ENCODE measurements around the gene POLR3H.

GRCh38 chr22:41512421-41513194, 31.7 kb downstream of the POLR3H start:
- TF ChIP-seq, protein P1, sequence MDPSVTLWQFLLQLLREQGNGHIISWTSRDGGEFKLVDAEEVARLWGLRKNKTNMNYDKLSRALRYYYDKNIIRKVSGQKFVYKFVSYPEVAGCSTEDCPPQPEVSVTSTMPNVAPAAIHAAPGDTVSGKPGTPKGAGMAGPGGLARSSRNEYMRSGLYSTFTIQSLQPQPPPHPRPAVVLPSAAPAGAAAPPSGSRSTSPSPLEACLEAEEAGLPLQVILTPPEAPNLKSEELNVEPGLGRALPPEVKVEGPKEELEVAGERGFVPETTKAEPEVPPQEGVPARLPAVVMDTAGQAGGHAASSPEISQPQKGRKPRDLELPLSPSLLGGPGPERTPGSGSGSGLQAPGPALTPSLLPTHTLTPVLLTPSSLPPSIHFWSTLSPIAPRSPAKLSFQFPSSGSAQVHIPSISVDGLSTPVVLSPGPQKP (IDR thresholded peaks at IDR 0.05; ENCODE audit: low read depth, low read length) = no peak
- TF ChIP-seq CTCF (IDR thresholded peaks at IDR 0.05 in 2 of 3, conservative IDR thresholded peaks at IDR 0.05 in 1 of 3; ENCODE audit: control insufficient read depth in 2 of 3, extremely low read depth in 1 of 3, insufficient read depth in 1 of 3, low read depth in 3 of 3, low read length in 3 of 3) (no peak), CEBPB (IDR thresholded peaks at IDR 0.05; ENCODE audit: borderline replicate concordance in 1 of 2, low read depth in 2 of 2, low read length in 2 of 2) (no peak), EZH2 (IDR thresholded peaks at IDR 0.05; ENCODE audit: borderline replicate concordance, control insufficient read depth, low read depth, low read length) (no peak), POLR2AphosphoS5 (IDR thresholded peaks at IDR 0.05; ENCODE audit: low read length) (no peak), STAT3 (IDR thresholded peaks at IDR 0.05; ENCODE audit: low read depth, low read length) (no peak), NBN (IDR thresholded peaks at IDR 0.05) (no peak), ZBTB4 (CRISPR knock-in tag; IDR thresholded peaks at IDR 0.05) (no peak), EGR1 (IDR thresholded peaks at IDR 0.05; ENCODE audit: borderline replicate concordance in 1 of 2, low read depth in 2 of 2, low read length in 2 of 2) (no peak), BCLAF1 (IDR thresholded peaks at IDR 0.05) (no peak)
- TF ChIP-seq, protein P2, sequence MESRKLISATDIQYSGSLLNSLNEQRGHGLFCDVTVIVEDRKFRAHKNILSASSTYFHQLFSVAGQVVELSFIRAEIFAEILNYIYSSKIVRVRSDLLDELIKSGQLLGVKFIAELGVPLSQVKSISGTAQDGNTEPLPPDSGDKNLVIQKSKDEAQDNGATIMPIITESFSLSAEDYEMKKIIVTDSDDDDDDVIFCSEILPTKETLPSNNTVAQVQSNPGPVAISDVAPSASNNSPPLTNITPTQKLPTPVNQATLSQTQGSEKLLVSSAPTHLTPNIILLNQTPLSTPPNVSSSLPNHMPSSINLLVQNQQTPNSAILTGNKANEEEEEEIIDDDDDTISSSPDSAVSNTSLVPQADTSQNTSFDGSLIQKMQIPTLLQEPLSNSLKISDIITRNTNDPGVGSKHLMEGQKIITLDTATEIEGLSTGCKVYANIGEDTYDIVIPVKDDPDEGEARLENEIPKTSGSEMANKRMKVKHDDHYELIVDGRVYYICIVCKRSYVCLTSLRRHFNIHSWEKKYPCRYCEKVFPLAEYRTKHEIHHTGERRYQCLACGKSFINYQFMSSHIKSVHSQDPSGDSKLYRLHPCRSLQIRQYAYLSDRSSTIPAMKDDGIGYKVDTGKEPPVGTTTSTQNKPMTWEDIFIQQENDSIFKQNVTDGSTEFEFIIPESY (IDR thresholded peaks at IDR 0.05) = no peak

Data from GM12878 (cell line).